GM12878 (cell line): ENCODE data around the gene OR1S1. TPM values are rescaled to one million over a fixed set of nuclear protein-coding genes. Genes with fewer than 3 reads are reported as not detected.

ENCODE experiments used
- ATAC-seq: fragments of 200-7000 bp; cut with Tn5 transposase; 3 replicates; pipeline ENCODE4 v1.9.1; 2020; ENCODE audit warnings: mild to moderate bottlenecking, moderate library complexity
- BruUV-seq: library from RNA; stranded (reverse); fragments of 400-500 nt; replicated peaks from 2 replicates; lab custom pipeline; 2021; lab: Mats Ljungman, UMichigan
- CTCF ChIA-PET: fragments of 300-600 bp; sonication (Branson Sonifier 250); formaldehyde crosslinking; extraction: SDS; loops from one replicate; lab custom pipeline; 2021; ENCODE audit warnings: inconsistent platforms; lab: Yijun Ruan, JAX
- POLR2A ChIA-PET: fragments of 350-600 bp; formaldehyde crosslinking; extraction: SDS; loops from one replicate; lab custom pipeline; 2021; ENCODE audit warnings: inconsistent platforms; lab: Charles Lee
- RAD21 ChIA-PET: fragments of 300-600 bp; sonication (Branson Sonifier 250); formaldehyde crosslinking; loops from one replicate; lab custom pipeline; 2023; ENCODE audit warnings: antibody characterized with exemption; ENCODE audit not compliant: unreplicated experiment; lab: Charles Lee
- SMC1A ChIA-PET: fragments of 300-600 bp; sonication (Branson Sonifier 250); formaldehyde crosslinking; loops from one replicate; lab custom pipeline; 2023; ENCODE audit not compliant: unreplicated experiment, uncharacterized antibody; lab: Charles Lee
- DNase-seq: peaks from one replicate; pipeline ENCODE4 v3.0.0-alpha.2; 2011; ENCODE audit warnings: low read depth, low spot score
- FAIRE-seq: peaks from 3 replicates; lab custom pipeline; 2011; peaks lifted over from hg19 to GRCh38; lab: Jason Lieb, UNC
- H2AFZ ChIP-seq: 2 replicates; pipeline ENCODE4 v1.6.0; 2011; ENCODE audit warnings: low read depth, low read length, control low read depth; ENCODE audit not compliant: control insufficient read depth
- H3K27ac ChIP-seq: 2 replicates; pipeline ENCODE4 v1.5.1; 2011; ENCODE audit warnings: control low read depth; ENCODE audit not compliant: control insufficient read depth, insufficient read depth
- H3K27me3 ChIP-seq, 2 experiments: replicated peaks in 1 of 2; 2 replicates each; pipeline versions ENCODE4 v1.6.0 to v1.6.1; 2011; ENCODE audit warnings: low read length in 1 of 2; ENCODE audit not compliant: control insufficient read depth in 2 of 2, insufficient read depth in 2 of 2
- H3K36me3 ChIP-seq, 2 experiments: 2 replicates each; pipeline ENCODE4 v1.5.1; 2011; ENCODE audit warnings: low read length in 1 of 2; ENCODE audit not compliant: control insufficient read depth in 2 of 2, insufficient read depth in 2 of 2
- H3K4me1 ChIP-seq: 2 replicates; pipeline ENCODE4 v1.6.1; 2011; ENCODE audit warnings: mild to moderate bottlenecking, low read length, moderate library complexity, mixed read lengths; ENCODE audit not compliant: control insufficient read depth, insufficient read depth
- H3K4me2 ChIP-seq: 2 replicates; pipeline ENCODE4 v1.6.0; 2011; ENCODE audit warnings: control low read depth; ENCODE audit not compliant: control insufficient read depth, insufficient read depth
- H3K4me3 ChIP-seq: fragments of 200-600 bp; sonication (generic); 2 replicates; pipeline ENCODE4 v1.5.1; 2016
- H3K79me2 ChIP-seq: 2 replicates; pipeline ENCODE4 v1.6.0; 2011; ENCODE audit warnings: low read length; ENCODE audit not compliant: control insufficient read depth, insufficient read depth
- H3K9ac ChIP-seq: 2 replicates; pipeline ENCODE4 v1.8.0; 2011; ENCODE audit warnings: low read length, control low read depth, mixed read lengths; ENCODE audit not compliant: control insufficient read depth, insufficient read depth
- H3K9me3 ChIP-seq: replicated peaks from 3 replicates; pipeline ENCODE4 v1.5.1; 2011; ENCODE audit warnings: mild to moderate bottlenecking, low read length; ENCODE audit not compliant: control insufficient read depth, insufficient read depth
- H4K20me1 ChIP-seq: 2 replicates; pipeline ENCODE4 v1.6.0; 2011; ENCODE audit not compliant: control insufficient read depth, insufficient read depth
- BCL11A ChIP-seq: IDR thresholded peaks from 2 replicates; pipeline ENCODE4 v1.6.1; 2011; ENCODE audit warnings: low read depth, low read length
- CREM ChIP-seq: IDR thresholded peaks from 2 replicates; pipeline ENCODE4 v1.6.1; 2014; ENCODE audit warnings: antibody characterized with exemption, low read depth
- GATAD2B ChIP-seq: fragments of 450-650 bp; conservative IDR thresholded peaks from 2 replicates; pipeline ENCODE4 v1.6.1; 2017; ENCODE audit warnings: low read depth, mild to moderate bottlenecking, moderate library complexity
- HDAC2 ChIP-seq: fragments of 200-600 bp; sonication (generic); IDR thresholded peaks from 2 replicates; pipeline ENCODE4 v1.6.1; 2017
- LARP7 ChIP-seq: fragments of 450-650 bp; IDR thresholded peaks from 2 replicates; pipeline ENCODE4 v1.6.1; 2017; ENCODE audit warnings: mild to moderate bottlenecking
- MTA2 ChIP-seq: fragments of 450-650 bp; IDR thresholded peaks from 2 replicates; pipeline ENCODE4 v1.6.1; 2016; ENCODE audit warnings: low read depth, mild to moderate bottlenecking, moderate library complexity
- PAX5 ChIP-seq: IDR thresholded peaks from 2 replicates; pipeline ENCODE4 v1.6.1; 2011; ENCODE audit warnings: low read depth, low read length, borderline replicate concordance
- SREBF1 ChIP-seq: IDR thresholded peaks from 2 replicates; pipeline ENCODE4 v1.6.1; 2012; ENCODE audit warnings: mild to moderate bottlenecking, low read length
- WRNIP1 ChIP-seq: IDR thresholded peaks from 2 replicates; pipeline ENCODE4 v1.6.1; 2011; ENCODE audit warnings: low read depth, low read length, improper control_type of control experiment, borderline replicate concordance
- WGBS: methylation state at CpG from one replicate; pipeline ENCODE4 v1.1.6; 2016; ENCODE audit warnings: low lambda C conversion rate; ENCODE audit not compliant: insufficient replicate concordance, insufficient coverage; ENCODE audit errors: missing lambda C conversion rate; 5-methylcytosine and 5-hydroxymethylcytosine counted together
- in situ Hi-C: fragments of 300-500 bp; cut with MboI; formaldehyde crosslinking; loops from 9 replicates; pipeline ENCODE4 v1.14.3; 2018; ENCODE audit warnings: mixed read lengths
- intact Hi-C: fragments of 100-400 bp; cut with micrococcal nuclease; formaldehyde crosslinking; loops from one replicate; pipeline ENCODE4 v1.14.2; 2022; ENCODE audit not compliant: unreplicated experiment
- polyA plus RNA-seq, 11 experiments: library from polyadenylated mRNA; depleted of rRNA in 4 of 11; unstranded in 6 of 11; stranded (reverse) in 5 of 11; fragments of >200 nt; fragmentation: Nextera tagmentation in 4 of 11; fragmentation: Illumina TruSeq in 1 of 11; extraction: Ambion mirVana in 4 of 11; extraction: Trizol in 1 of 11; gene quantifications; 1 replicate in 1 of 11; 2 replicates in 10 of 11; pipeline versions ENCODE4 v1.2.1 to v1.2.3, GENCODE V29; 2011 to 2016; ENCODE audit warnings: inconsistent platforms in 2 of 11, missing spikeins in 2 of 11, low read depth in 1 of 11
- total RNA-seq, 4 experiments: library from RNA; depleted of rRNA in 3 of 4; stranded (reverse); fragments of >200 nt in 3 of 4; fragmentation: Illumina TruSeq in 1 of 4; extraction: Trizol in 1 of 4; gene quantifications; 2 replicates each; pipeline versions ENCODE4 v1.2.1 to v1.2.3, GENCODE V29; 2013 to 2021
- TF ChIP-seq, protein P1 (sequence below): fragments of 450-650 bp; IDR thresholded peaks from 2 replicates; pipeline ENCODE4 v1.6.1; 2017; ENCODE audit warnings: mild to moderate bottlenecking, moderate library complexity

The OR1S1 gene
- total and polyA plus RNA-seq, 10 of the 15 experiments (the other 5 are each of a cell fraction or from before 2014, with no cell fraction given): not detected

DNA sequence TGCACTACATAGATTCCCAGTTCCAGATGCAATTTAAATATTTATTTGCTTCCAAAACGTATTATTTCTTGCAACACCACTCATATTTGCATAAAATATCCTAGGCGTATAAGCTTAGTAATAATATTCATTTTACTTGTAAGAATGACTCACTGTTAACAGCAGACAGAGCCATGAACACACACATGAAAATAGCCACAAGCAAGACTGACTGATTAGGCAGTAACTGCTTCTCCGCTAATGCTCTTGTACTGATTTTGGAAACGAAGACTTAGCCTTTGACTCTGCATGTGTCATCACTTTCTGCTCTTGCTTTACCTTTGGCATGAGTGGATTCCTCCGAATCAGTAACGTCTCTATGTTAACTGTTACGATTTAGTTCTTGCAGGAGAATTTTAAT, 10.2 kb downstream of the OR1S1 start (continued):
- TF ChIP-seq PAX5 (no peak), SREBF1 (no peak)
- TF ChIP-seq, all 136 proteins: peak for 0

DNA sequence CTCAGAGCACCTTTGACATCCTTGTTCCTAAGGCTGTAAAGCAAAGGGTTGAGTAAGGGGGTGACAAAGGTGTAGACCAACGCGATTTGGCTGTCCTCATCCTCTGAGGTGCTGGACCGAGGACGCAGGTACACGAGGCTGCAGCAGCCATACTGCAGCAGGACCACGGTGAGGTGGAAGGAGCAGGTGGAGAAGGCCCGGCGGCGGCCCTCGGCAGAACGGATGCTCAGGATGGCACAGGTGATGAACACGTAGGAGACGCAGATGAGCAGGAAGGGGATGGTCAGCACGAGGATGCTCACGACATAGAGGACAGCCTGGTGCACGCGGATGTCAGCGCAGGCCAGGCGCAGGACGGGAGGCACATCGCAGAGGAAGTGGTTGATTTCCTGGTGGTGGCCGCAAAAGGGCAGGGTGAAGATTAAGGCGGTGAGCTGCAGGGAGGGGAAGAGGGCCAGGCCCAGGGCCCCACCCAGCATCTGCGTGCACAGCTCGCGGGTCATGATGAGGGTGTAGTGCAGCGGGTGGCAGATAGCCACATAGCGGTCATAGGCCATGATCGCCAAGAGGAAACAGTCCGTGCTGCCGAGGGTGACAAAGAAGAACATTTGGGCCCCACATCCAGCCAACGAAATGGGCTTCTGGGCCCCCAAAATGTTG, 15.6 kb downstream of the OR1S1 start:
- Histone ChIP-seq H3K4me1 (no peaks in the 10 kb centered on the region), H2AFZ (no peak overlapping the region), H4K20me1 (no peaks in the 10 kb centered on the region), H3K4me3 (no peak overlapping the region), H3K9me3 (no peaks in the 10 kb centered on the region), H3K79me2 (no peaks in the 10 kb centered on the region), H3K27ac (no peak overlapping the region), H3K36me3 (no peaks in the 10 kb centered on the region), H3K9ac (no peak overlapping the region), H3K4me2 (no peak overlapping the region)
- in situ Hi-C loops (no loop called here), intact Hi-C loops (no loop called here)
- ChIA-PET POLR2A (no interaction called here), RAD21 (no interaction called here), SMC1A (no interaction called here)
- WGBS: 61% methylated on average over 32 of the region's 32 CpGs
- DNase-seq (no peak), ATAC-seq (no peak), FAIRE-seq (no peak)
- BruUV-seq: no TSS peak
- TF ChIP-seq WRNIP1: no peak
- TF ChIP-seq, protein P1, sequence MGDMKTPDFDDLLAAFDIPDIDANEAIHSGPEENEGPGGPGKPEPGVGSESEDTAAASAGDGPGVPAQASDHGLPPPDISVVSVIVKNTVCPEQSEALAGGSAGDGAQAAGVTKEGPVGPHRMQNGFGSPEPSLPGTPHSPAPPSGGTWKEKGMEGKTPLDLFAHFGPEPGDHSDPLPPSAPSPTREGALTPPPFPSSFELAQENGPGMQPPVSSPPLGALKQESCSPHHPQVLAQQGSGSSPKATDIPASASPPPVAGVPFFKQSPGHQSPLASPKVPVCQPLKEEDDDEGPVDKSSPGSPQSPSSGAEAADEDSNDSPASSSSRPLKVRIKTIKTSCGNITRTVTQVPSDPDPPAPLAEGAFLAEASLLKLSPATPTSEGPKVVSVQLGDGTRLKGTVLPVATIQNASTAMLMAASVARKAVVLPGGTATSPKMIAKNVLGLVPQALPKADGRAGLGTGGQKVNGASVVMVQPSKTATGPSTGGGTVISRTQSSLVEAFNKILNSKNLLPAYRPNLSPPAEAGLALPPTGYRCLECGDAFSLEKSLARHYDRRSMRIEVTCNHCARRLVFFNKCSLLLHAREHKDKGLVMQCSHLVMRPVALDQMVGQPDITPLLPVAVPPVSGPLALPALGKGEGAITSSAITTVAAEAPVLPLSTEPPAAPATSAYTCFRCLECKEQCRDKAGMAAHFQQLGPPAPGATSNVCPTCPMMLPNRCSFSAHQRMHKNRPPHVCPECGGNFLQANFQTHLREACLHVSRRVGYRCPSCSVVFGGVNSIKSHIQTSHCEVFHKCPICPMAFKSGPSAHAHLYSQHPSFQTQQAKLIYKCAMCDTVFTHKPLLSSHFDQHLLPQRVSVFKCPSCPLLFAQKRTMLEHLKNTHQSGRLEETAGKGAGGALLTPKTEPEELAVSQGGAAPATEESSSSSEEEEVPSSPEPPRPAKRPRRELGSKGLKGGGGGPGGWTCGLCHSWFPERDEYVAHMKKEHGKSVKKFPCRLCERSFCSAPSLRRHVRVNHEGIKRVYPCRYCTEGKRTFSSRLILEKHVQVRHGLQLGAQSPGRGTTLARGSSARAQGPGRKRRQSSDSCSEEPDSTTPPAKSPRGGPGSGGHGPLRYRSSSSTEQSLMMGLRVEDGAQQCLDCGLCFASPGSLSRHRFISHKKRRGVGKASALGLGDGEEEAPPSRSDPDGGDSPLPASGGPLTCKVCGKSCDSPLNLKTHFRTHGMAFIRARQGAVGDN: no peak
- TF ChIP-seq LARP7: no peak
- no peak for TF ChIP-seq GATAD2B
- TF ChIP-seq BCL11A: no peak
- TF ChIP-seq MTA2: no peak
- TF ChIP-seq CREM: no peak
- TF ChIP-seq HDAC2: no peak
- TF ChIP-seq, all 136 proteins: peak for 0
- H3K27me3 ChIP-seq: no peaks in the 10 kb centered on the region
- CTCF ChIA-PET: no interaction called here
